Psoas muscle (tissue), 8 donors: ENCODE results near the gene PLLP. TPM values are rescaled to one million over a fixed set of nuclear protein-coding genes. Genes with fewer than 3 reads are reported as not detected.

Experiments used
- ATAC-seq, 4 donors: fragments of 200-7000 bp; cut with Tn5 transposase; one replicate each; pipeline ENCODE4 v1.9.1; 2020; ENCODE audit warnings: moderate library complexity in 3 of 4, mild to moderate bottlenecking in 2 of 4
- DNase-seq, 2 donors: peaks; one replicate each; pipeline ENCODE4 v3.0.0-alpha.2; 2020
- H3K27ac ChIP-seq: fragments of 200-600 bp; one replicate; pipeline ENCODE4 v1.8.0; 2022
- H3K27me3 ChIP-seq, 3 donors: fragments of 200-600 bp in 1 of 3; one replicate each; pipeline versions ENCODE4 v1.6.1 to v1.8.0; 2013 to 2022; ENCODE audit warnings: low read length in 2 of 3, mild to moderate bottlenecking in 2 of 3, moderate library complexity in 1 of 3; ENCODE audit not compliant: insufficient read depth in 3 of 3
- H3K36me3 ChIP-seq, 2 donors: fragments of 200-600 bp in 1 of 2; one replicate each; pipeline versions ENCODE4 v1.6.1 to v1.8.0; 2013 to 2022; ENCODE audit warnings: low read depth in 1 of 2, mild to moderate bottlenecking in 1 of 2, moderate library complexity in 1 of 2; ENCODE audit not compliant: insufficient read depth in 1 of 2
- H3K4me1 ChIP-seq: fragments of 200-600 bp; one replicate; pipeline ENCODE4 v1.8.0; 2022
- H3K4me3 ChIP-seq: fragments of 200-600 bp; one replicate; pipeline ENCODE4 v1.8.0; 2022; ENCODE audit warnings: mild to moderate bottlenecking
- H3K9me3 ChIP-seq: fragments of 200-600 bp; one replicate; pipeline ENCODE4 v1.8.0; 2022
- WGBS, 3 donors: extraction: QIAGEN DNeasy Blood & Tissue Kit; methylation state at CpG; one replicate each; pipeline versions ENCODE4 v1.1.6 to v1.1.7; 2013; 5-methylcytosine and 5-hydroxymethylcytosine counted together
- intact Hi-C, 2 donors: fragments of 100-400 bp; cut with DNase I; formaldehyde crosslinking; loops; one replicate each; pipeline versions ENCODE4 v1.11.0 to v1.14.2; 2022
- polyA plus RNA-seq, 3 donors: library from polyadenylated mRNA; stranded (reverse); fragments of 200-250 nt; gene quantifications; one replicate each; pipeline ENCODE4 v1.2.3, GENCODE V29; 2013
- total RNA-seq, 4 donors: library from RNA; stranded (reverse); fragmentation: NEBNext Ultra II Directional in 2 of 4; extraction: Animal tissue kit (Norgen Biotek cat#: 25700) in 2 of 4; gene quantifications; one replicate each; pipeline versions ENCODE4 v1.2.1 to v1.2.4, GENCODE V29; 2021 to 2023
- TF ChIP-seq, protein P1 (sequence below): fragments of 200-600 bp; IDR thresholded peaks from one replicate; pipeline ENCODE4 v1.8.0; 2022; ENCODE audit warnings: antibody characterized with exemption
- donor health status: healthy with polysubstance abuse.
- donor health status: DM: no; HTN: no; CAD: no; lungs with moderate emphysema.
- donor health status: Bipolar disorder and iron deficiency.
- donor health status: healthy.
- donor health status: DM: yes; HTN: yes; CAD: no.
- donor health status: DM: no; HTN: no; CAD: no.
- donor health status: DM: no; HTN: no; CAD: no.
- donor health status: DM: yes; HTN: yes; CAD: no.

PLLP gene
- total and polyA plus RNA-seq, 7 donors = 0.39 to 3.1 (median 2.0) TPM

DNA sequence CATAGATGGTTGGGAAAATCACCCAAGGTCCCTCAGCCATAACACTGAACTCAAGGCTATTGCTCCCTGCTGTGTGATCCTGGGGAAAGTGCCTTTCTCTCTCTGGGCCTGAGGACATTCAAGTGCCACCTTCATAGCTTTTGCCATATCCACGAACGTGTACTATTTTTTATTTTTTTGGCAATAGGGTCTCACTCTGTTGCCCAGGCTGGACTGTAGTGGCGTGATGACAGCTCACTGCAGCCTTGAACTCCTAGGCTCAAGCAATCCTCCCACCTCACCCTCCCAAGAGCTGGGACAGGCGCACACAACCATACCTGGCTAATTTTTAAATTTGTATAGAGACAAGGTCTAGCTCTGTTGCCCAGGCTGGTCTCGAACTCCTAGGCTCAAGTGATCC lies 10.6 kb downstream of the PLLP start:
- no peak for DNase-seq
- H3K27ac ChIP-seq = no peak overlapping the region
- intact Hi-C loops = no loop called here
- TF ChIP-seq, protein P1, sequence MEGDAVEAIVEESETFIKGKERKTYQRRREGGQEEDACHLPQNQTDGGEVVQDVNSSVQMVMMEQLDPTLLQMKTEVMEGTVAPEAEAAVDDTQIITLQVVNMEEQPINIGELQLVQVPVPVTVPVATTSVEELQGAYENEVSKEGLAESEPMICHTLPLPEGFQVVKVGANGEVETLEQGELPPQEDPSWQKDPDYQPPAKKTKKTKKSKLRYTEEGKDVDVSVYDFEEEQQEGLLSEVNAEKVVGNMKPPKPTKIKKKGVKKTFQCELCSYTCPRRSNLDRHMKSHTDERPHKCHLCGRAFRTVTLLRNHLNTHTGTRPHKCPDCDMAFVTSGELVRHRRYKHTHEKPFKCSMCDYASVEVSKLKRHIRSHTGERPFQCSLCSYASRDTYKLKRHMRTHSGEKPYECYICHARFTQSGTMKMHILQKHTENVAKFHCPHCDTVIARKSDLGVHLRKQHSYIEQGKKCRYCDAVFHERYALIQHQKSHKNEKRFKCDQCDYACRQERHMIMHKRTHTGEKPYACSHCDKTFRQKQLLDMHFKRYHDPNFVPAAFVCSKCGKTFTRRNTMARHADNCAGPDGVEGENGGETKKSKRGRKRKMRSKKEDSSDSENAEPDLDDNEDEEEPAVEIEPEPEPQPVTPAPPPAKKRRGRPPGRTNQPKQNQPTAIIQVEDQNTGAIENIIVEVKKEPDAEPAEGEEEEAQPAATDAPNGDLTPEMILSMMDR = no peak
- no peaks in the 10 kb centered on the region for H3K27me3 ChIP-seq
- 86 to 89% (median 88%) methylated on average over 5 of the region's 5 CpGs for WGBS, 3 donors
- no peaks in the 10 kb centered on the region for H3K4me1 ChIP-seq
- no peaks in the 10 kb centered on the region for H3K36me3 ChIP-seq
- H3K4me3 ChIP-seq = no peak overlapping the region
- ATAC-seq = no peak
- H3K9me3 ChIP-seq = no peaks in the 10 kb centered on the region

DNA sequence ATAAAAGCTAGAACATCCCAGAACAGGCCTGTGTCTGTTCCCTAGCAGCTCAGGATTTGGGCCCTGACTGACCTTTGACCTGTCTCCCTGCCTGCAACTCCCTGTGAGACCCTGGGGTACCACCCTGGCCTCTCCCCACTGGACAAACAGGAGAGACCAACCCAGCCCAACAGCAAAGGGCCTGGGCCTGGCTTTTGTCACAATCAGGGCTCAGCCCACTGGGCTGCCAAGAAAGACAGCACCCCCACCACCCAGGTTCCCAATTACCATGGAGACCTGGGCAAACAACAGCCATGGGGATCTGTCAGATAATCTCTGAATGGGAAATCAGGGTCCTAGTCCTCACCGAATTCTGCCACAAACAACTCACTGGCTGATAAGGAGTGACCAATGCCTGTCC lies 11.1 kb downstream of the PLLP start:
- H3K27me3 ChIP-seq = no peaks in the 10 kb centered on the region
- intact Hi-C loops = no loop called here
- no peaks in the 10 kb centered on the region for H3K4me1 ChIP-seq
- DNase-seq = peak in 1 of 2 donors; percentile 19
- no peak overlapping the region for H3K4me3 ChIP-seq
- H3K9me3 ChIP-seq = no peaks in the 10 kb centered on the region
- no peak overlapping the region for H3K27ac ChIP-seq
- ATAC-seq = no peak
- 69 to 77% (median 74%) methylated on average over 1 of the region's 1 CpG for WGBS, 3 donors
- H3K36me3 ChIP-seq = no peaks in the 10 kb centered on the region
- TF ChIP-seq, protein P1 = no peak

DNA sequence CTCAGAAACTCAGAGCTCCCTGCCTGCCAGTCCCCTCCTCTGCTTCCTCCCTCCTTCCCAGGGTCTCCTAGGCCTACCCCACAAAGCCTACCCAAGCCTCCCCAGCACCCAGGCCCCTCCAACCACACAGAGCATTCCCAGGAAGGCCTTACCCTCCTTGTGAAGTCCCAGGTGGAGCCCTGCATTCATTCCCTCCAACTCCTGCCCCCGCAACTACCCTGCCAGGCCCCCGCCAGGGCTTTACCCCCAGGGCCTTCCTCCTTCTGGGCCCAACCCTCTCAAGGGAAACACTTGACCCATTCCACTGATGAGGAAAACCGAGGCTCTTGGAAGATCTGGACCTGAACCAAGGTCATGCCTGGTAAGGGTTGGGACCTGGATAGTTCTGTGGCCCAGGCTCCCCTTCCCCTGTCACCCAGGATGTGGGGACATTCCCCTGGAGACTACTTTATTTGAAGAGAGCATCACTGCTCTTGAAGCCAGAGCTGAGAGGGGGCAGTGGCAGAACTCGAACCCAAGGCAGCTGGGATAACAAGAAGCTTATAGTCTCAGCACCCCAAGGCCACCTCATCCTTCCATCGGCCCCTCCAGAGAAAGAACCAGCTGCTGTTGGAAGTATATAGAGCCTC lies 12.5 kb downstream of the PLLP start:
- Histone ChIP-seq H3K36me3 (no peaks in the 10 kb centered on the region), H3K9me3 (no peaks in the 10 kb centered on the region), H3K27ac (no peak overlapping the region), H3K4me3 (no peak overlapping the region), H3K4me1 (no peaks in the 10 kb centered on the region), H3K27me3 (no peaks in the 10 kb centered on the region)
- 70 to 86% (median 77%) methylated on average over 5 of the region's 5 CpGs for WGBS, 3 donors
- TF ChIP-seq, protein P1 = no peak
- intact Hi-C loops = no loop called here
- ATAC-seq (no peak), DNase-seq (peak in 1 of 2 donors; percentile 24)

DNA sequence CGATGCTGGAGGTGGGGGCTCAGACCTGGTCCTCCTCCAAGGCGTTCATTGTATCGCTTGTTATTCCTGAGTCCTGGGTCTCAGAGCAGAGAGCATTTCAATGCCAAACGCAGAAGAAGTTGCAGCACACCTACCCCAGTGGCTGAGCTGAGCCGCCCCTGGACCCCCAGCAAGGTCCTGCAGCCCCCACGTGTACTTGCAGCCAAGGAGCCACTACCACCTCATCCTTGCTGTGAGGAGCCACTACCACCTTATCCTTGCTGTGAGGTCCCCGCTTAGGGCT lies 13.5 kb downstream of the PLLP start:
- Histone ChIP-seq H3K36me3 (no peaks in the 10 kb centered on the region), H3K4me1 (no peaks in the 10 kb centered on the region), H3K4me3 (no peak overlapping the region), H3K27me3 (no peaks in the 10 kb centered on the region), H3K27ac (no peak overlapping the region), H3K9me3 (no peaks in the 10 kb centered on the region)
- WGBS, 3 donors = 84 to 93% (median 90%) methylated on average over 7 of the region's 7 CpGs
- intact Hi-C loops = no loop called here
- TF ChIP-seq, protein P1 = no peak
- DNase-seq (no peak), ATAC-seq (no peak)
